Activated naive CD8-positive, alpha-beta T cell treated with anti-CD3 and anti-CD28 coated beads for 36 hours (primary cell): ENCODE data around the gene CAVIN3. TPM values are rescaled to one million over a fixed set of nuclear protein-coding genes. Genes with fewer than 3 reads are reported as not detected.
A peak's percentile ranks its signal among the peaks of the same experiment; 100 is the strongest.

Experiments used
- DNase-seq: peaks from one replicate; pipeline ENCODE4 v3.0.0; 2021
- H3K27ac Mint-ChIP-seq: one replicate; pipeline ENCODE4 v1.8.0; 2022; ENCODE audit warnings: mild to moderate bottlenecking, moderate library complexity, mixed read lengths
- H3K27me3 Mint-ChIP-seq: one replicate; pipeline ENCODE4 v1.8.0; 2022; ENCODE audit warnings: mild to moderate bottlenecking, mixed read lengths
- H3K36me3 Mint-ChIP-seq: one replicate; pipeline ENCODE4 v1.8.0; 2021; ENCODE audit warnings: mild to moderate bottlenecking, mixed read lengths
- H3K4me1 Mint-ChIP-seq: one replicate; pipeline ENCODE4 v1.8.0; 2021; ENCODE audit warnings: mixed read lengths
- H3K4me3 Mint-ChIP-seq: one replicate; pipeline ENCODE4 v1.8.0; 2022; ENCODE audit warnings: mild to moderate bottlenecking, moderate library complexity, mixed read lengths
- H3K9me3 Mint-ChIP-seq: one replicate; pipeline ENCODE4 v1.8.0; 2022; ENCODE audit warnings: mixed read lengths
- total RNA-seq, 2 experiments: library from RNA; stranded (reverse); gene quantifications; one replicate each; pipeline ENCODE4 v1.2.3, GENCODE V29; 2021

CAVIN3 gene
- total RNA-seq, 2 experiments from 2014 or later = 26.3 to 30.0 TPM

GRCh38 chr11:6336293-6336692, 16.0 kb upstream of the CAVIN3 start:
- Mint-ChIP-seq H3K27ac (no peak overlapping the region), H3K4me3 (no peak overlapping the region), H3K9me3 (no peaks in the 10 kb centered on the region), H3K4me1 (no peaks in the 10 kb centered on the region), H3K36me3 (no peaks in the 10 kb centered on the region), H3K27me3 (peaks cover 7% of the 10 kb centered on the region)
- no peak for DNase-seq

- no peak overlapping the region for H3K4me3 Mint-ChIP-seq
- no peak for DNase-seq
- no peaks in the 10 kb centered on the region for H3K4me1 Mint-ChIP-seq
- H3K27me3 Mint-ChIP-seq = peaks cover 8% of the 10 kb centered on the region
- no peak overlapping the region for H3K27ac Mint-ChIP-seq
- no peaks in the 10 kb centered on the region for H3K36me3 Mint-ChIP-seq
- no peaks in the 10 kb centered on the region for H3K9me3 Mint-ChIP-seq
Observed at GRCh38 chr11:6334806-6335205, 14.5 kb upstream of the CAVIN3 start.

- DNase-seq = no peak
- H3K36me3 Mint-ChIP-seq = no peaks in the 10 kb centered on the region
- no peak overlapping the region for H3K4me3 Mint-ChIP-seq
- H3K4me1 Mint-ChIP-seq = no peaks in the 10 kb centered on the region
- H3K9me3 Mint-ChIP-seq = no peaks in the 10 kb centered on the region
- H3K27me3 Mint-ChIP-seq = peaks cover 12% of the 10 kb centered on the region
- H3K27ac Mint-ChIP-seq = no peak overlapping the region
Observed at GRCh38 chr11:6333095-6333494, 12.8 kb upstream of the CAVIN3 start.

- no peak for DNase-seq
- H3K36me3 Mint-ChIP-seq = no peaks in the 10 kb centered on the region
- no peak overlapping the region for H3K4me3 Mint-ChIP-seq
- no peak overlapping the region for H3K27ac Mint-ChIP-seq
- no peaks in the 10 kb centered on the region for H3K4me1 Mint-ChIP-seq
- H3K9me3 Mint-ChIP-seq = no peaks in the 10 kb centered on the region
- H3K27me3 Mint-ChIP-seq = peaks cover 20% of the 10 kb centered on the region
Observed at GRCh38 chr11:6332066-6332465, 11.8 kb upstream of the CAVIN3 start.

GRCh38 chr11:6328321-6328720, 8.0 kb upstream of the CAVIN3 start:
- no peaks in the 10 kb centered on the region for H3K36me3 Mint-ChIP-seq
- DNase-seq = no peak
- no peaks in the 10 kb centered on the region for H3K9me3 Mint-ChIP-seq
- H3K4me1 Mint-ChIP-seq = peaks cover 7% of the 10 kb centered on the region
- no peak overlapping the region for H3K4me3 Mint-ChIP-seq
- peaks cover 28% of the 10 kb centered on the region for H3K27me3 Mint-ChIP-seq
- H3K27ac Mint-ChIP-seq = no peak overlapping the region

GRCh38 chr11:6327806-6328205, 7.5 kb upstream of the CAVIN3 start:
- H3K9me3 Mint-ChIP-seq = no peaks in the 10 kb centered on the region
- no peak overlapping the region for H3K27ac Mint-ChIP-seq
- DNase-seq = no peak

GRCh38 chr11:6326985-6327384, 6.7 kb upstream of the CAVIN3 start:
- Mint-ChIP-seq H3K4me3 (no peak overlapping the region), H3K9me3 (no peaks in the 10 kb centered on the region), H3K27me3 (peaks cover 29% of the 10 kb centered on the region), H3K27ac (no peak overlapping the region), H3K36me3 (no peaks in the 10 kb centered on the region), H3K4me1 (peaks cover 16% of the 10 kb centered on the region)
- no peak for DNase-seq

More at GRCh38 chr11:6327806-6328205, 7.5 kb upstream of the CAVIN3 start:
- H3K4me1 Mint-ChIP-seq = peaks cover 10% of the 10 kb centered on the region
- H3K36me3 Mint-ChIP-seq = no peaks in the 10 kb centered on the region
- H3K27me3 Mint-ChIP-seq = peaks cover 32% of the 10 kb centered on the region
- no peak overlapping the region for H3K4me3 Mint-ChIP-seq

GRCh38 chr11:6326303-6326702, 6.0 kb upstream of the CAVIN3 start:
- Mint-ChIP-seq H3K4me3 (no peak overlapping the region), H3K4me1 (peaks cover 23% of the 10 kb centered on the region), H3K27ac (no peak overlapping the region), H3K27me3 (peaks cover 30% of the 10 kb centered on the region), H3K9me3 (no peaks in the 10 kb centered on the region), H3K36me3 (no peaks in the 10 kb centered on the region)
- DNase-seq = no peak

GRCh38 chr11:6323291-6323905, 3.1 kb upstream of the CAVIN3 start:
- Mint-ChIP-seq H3K36me3 (peaks cover 2% of the 10 kb centered on the region), H3K27ac (no peak overlapping the region), H3K4me1 (peaks cover 36% of the 10 kb centered on the region)

GRCh38 chr11:6321961-6322362, 1.7 kb upstream of the CAVIN3 start:
- H3K4me3 Mint-ChIP-seq = peak overlapping the region; percentile 25
- peaks cover 7% of the 10 kb centered on the region for H3K36me3 Mint-ChIP-seq
- DNase-seq = no peak
- H3K27me3 Mint-ChIP-seq = peaks cover 50% of the 10 kb centered on the region
- peak overlapping the region; percentile 97 for H3K27ac Mint-ChIP-seq
- no peaks in the 10 kb centered on the region for H3K9me3 Mint-ChIP-seq
- peaks cover 39% of the 10 kb centered on the region for H3K4me1 Mint-ChIP-seq

More at GRCh38 chr11:6323291-6323905, 3.1 kb upstream of the CAVIN3 start:
- peaks cover 45% of the 10 kb centered on the region for H3K27me3 Mint-ChIP-seq
- H3K9me3 Mint-ChIP-seq = no peaks in the 10 kb centered on the region
- DNase-seq = no peak
- H3K4me3 Mint-ChIP-seq = no peak overlapping the region

GRCh38 chr11:6321356-6321755, 1.1 kb upstream of the CAVIN3 start:
- Mint-ChIP-seq H3K4me3 (peak overlapping the region; percentile 79), H3K36me3 (peaks cover 7% of the 10 kb centered on the region), H3K27ac (peak overlapping the region; percentile 97), H3K27me3 (peaks cover 55% of the 10 kb centered on the region), H3K9me3 (no peaks in the 10 kb centered on the region), H3K4me1 (peaks cover 39% of the 10 kb centered on the region)
- DNase-seq = no peak

- H3K4me3 Mint-ChIP-seq = peak overlapping the region; percentile 79
- peaks cover 40% of the 10 kb centered on the region for H3K4me1 Mint-ChIP-seq
- no peaks in the 10 kb centered on the region for H3K9me3 Mint-ChIP-seq
- peaks cover 67% of the 10 kb centered on the region for H3K27me3 Mint-ChIP-seq
- peaks cover 7% of the 10 kb centered on the region for H3K36me3 Mint-ChIP-seq
- H3K27ac Mint-ChIP-seq = peak overlapping the region; percentile 97
- DNase-seq = peak; percentile 65
Observed at GRCh38 chr11:6319704-6320410, 444 bp downstream of the CAVIN3 start.

- Mint-ChIP-seq H3K36me3 (peaks cover 7% of the 10 kb centered on the region), H3K9me3 (no peaks in the 10 kb centered on the region), H3K27me3 (peaks cover 70% of the 10 kb centered on the region), H3K4me1 (peaks cover 40% of the 10 kb centered on the region), H3K4me3 (peak overlapping the region; percentile 79), H3K27ac (peak overlapping the region; percentile 88)
- DNase-seq = no peak
Observed at GRCh38 chr11:6319001-6319703, 1.1 kb downstream of the CAVIN3 start.

GRCh38 chr11:6318204-6318603, 2.1 kb downstream of the CAVIN3 start:
- Mint-ChIP-seq H3K4me1 (peaks cover 36% of the 10 kb centered on the region), H3K9me3 (no peaks in the 10 kb centered on the region), H3K27ac (no peak overlapping the region), H3K27me3 (peaks cover 75% of the 10 kb centered on the region), H3K4me3 (peak overlapping the region; percentile 70), H3K36me3 (peaks cover 7% of the 10 kb centered on the region)
- no peak for DNase-seq

- DNase-seq = peak; percentile 30
- H3K27me3 Mint-ChIP-seq = peaks cover 77% of the 10 kb centered on the region
- peaks cover 7% of the 10 kb centered on the region for H3K36me3 Mint-ChIP-seq
- H3K27ac Mint-ChIP-seq = no peak overlapping the region
- H3K4me3 Mint-ChIP-seq = no peak overlapping the region
- peaks cover 16% of the 10 kb centered on the region for H3K4me1 Mint-ChIP-seq
- no peaks in the 10 kb centered on the region for H3K9me3 Mint-ChIP-seq
Observed at GRCh38 chr11:6315811-6316425, 4.4 kb downstream of the CAVIN3 start.
